HG03469 (cell line): ENCODE measurements around the gene RAP1GAP2.
"Not testable (repeated sequence)": the region's sequence is repeated elsewhere in the genome, so short reads cannot be mapped to it uniquely, and the experiment has no call there.

Experiments
- ATAC-seq: cut with Tn5 transposase; IDR thresholded peaks from one replicate; pipeline ENCODE4 v1.9.1; 2021; ENCODE audit warnings: mild to moderate bottlenecking, moderate library complexity, moderate number of reproducible peaks; ENCODE audit not compliant: unreplicated experiment

Gene RAP1GAP2

GRCh38 chr17:2991396-2992180 is 195.3 kb downstream of the RAP1GAP2 start:
- ATAC-seq = not testable (repeated sequence)

DNA sequence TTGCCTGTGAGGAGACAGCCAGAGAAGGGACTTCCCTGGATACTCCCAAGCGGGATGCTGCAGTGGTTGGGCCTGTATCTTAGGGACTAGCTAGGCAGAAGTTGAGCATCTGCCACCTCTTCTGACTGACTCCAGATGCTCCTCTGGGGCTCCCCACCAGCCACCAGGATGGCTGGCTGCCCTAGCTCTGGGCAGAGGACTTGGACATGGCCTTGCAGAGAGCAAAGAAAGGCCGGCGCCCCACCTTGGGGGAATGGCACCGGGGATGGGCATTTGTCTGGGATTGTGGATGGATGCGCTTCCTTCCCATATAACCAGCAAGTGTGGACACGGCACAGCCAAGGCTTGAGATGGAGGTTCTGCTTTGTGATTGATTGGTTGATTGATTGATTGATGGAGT is 198.2 kb downstream of the RAP1GAP2 start:
- no peak for ATAC-seq

GRCh38 chr17:2995377-2995776 is 199.1 kb downstream of the RAP1GAP2 start:
- no peak for ATAC-seq

DNA sequence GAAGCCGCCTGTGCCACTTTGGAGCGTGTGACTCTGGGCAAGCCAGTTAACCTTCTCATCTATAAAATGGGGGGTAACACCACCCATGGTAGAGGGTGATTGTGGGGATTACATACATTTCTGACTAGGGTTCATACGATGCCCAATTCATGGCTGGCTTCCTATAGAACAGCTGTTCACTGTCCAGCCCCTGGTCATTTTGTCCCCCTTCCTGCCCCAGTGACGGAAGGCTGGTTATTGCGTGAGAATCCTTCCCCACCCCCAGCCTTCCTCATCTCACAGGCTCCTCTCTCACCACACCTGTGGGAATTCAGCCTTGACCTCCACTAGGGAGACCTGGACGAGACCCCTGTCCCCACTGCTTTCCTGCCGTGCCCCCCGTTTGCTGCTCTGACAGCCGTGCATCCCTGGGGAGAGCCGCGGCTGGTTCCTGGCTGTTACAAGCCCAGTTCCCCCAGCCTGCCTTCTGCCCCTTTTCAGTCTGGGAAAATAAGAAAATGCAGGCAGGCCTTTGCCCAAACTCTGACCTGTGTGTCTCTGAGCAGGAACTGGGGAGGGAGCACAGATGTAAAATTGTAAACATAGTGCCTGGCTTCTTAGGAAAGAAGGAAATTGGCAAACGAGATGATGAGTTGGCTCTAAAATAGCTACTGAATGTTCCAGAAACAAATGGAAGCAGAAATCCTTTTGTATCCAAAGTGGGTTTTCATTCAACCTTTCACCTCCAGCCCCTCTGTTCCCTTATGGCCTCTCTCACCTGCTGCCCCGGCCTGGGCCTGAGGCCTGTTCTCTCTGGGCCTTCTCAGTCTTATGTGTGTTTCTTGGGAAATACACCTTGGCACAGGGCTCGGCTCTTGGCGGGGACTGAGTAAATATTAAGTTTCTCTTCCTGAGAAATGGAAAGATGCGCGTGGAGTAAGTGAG is 199.9 kb downstream of the RAP1GAP2 start:
- no peak for ATAC-seq

DNA sequence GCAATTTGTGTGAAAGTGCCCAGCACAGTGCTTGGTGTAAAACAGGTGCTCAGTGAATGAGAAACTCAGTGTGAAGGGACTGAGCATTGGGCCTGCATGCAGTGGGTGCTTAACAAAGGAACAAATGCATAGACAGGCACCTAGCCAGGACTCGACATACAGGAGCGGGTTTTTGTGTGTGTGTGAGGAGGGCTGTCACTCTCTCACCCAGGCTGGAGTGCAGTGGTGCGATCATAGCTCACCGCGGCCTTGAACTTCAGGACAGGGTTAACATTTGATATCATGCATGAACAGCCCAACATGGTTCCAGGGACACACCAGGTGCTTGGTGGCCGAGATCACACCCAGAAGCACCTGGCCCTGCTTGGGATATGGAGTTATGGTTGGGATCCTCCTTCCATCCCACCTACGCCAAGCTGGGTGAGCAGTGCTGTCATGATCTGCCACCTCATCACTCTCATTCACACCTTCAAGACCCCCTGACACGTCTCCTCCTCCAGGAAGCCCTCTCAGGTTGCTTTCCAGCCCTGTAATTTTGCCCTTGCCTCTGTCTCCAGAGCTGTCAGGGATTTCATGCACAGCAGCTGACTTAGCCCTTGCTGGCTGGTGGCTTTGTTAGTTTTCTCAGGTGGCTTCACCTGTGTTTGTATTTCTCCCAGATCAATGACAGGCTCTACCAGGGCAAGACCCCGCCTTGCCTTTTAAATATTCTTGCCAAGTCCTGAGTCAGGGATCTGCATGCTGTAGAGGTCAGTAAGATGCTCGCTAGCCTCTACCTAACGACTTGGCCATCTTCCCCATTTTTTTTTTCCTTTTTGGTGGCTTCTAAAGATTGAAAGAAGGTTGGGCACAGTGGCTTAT is 200.8 kb downstream of the RAP1GAP2 start:
- no peak for ATAC-seq

DNA sequence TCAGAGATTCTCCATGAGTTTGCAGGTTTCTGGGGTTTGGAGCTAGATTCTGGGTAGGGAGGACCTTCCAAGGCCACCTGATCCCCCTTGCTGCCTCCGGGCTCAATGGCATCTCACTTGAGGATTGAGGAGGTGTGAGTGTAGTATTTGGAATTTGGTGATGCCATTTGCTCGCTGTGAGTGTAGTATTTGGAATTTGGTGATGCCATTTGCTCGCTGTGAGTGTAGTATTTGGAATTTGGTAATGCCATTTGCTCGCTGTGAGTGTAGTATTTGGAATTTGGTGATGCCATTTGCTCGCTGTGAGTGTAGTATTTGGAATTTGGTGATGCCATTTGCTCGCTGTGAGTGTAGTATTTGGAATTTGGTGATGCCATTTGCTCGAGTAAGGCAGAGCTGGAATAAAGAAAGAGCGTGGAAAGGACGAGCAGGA is 202.2 kb downstream of the RAP1GAP2 start:
- not testable (repeated sequence) for ATAC-seq

GRCh38 chr17:3002538-3003295 is 206.5 kb downstream of the RAP1GAP2 start:
- ATAC-seq = peak; percentile 49

DNA sequence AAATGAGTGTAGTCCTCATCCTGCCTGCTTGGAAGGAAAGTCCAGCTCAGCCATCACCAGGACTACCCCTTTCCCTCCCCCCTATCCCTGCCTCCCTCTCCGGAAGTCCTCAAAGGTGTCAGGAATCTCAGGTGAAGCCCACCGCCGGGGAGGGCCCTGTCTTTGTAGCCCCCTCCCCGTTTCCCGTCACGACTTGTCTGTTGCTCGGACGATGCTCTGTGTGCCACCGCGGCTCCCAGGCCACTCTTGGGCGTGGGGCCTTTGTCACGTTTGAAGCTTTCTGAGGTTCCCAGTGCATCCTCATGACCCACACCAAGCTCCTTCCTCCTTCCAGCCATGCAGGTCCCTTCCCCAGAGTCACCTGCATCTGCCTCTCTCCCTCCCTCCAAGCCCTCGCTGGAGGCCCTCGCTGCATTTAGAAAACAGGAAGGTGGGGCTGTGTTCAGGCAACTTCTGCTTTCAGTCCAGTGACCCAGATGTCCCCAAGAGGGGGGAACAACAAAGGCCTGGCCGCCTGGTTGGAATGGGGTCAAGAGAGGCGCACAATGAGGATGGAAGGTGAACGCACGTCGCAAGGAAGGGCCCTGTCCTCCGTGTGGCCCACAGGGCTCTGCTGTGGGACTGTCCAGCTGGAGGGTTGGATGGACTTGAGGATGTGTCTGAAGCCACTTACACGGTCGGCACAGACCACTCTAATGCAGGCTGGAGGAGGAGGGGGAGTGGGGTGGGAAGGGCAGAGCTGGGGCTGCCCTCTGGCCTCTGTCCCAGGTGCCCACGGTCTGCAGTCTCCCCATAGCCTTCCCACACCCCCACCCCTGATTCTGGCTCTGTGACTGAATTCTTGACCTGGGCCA is 207.3 kb downstream of the RAP1GAP2 start:
- ATAC-seq = no peak

- no peak for ATAC-seq
Observed at GRCh38 chr17:3004150-3004801, 208.0 kb downstream of the RAP1GAP2 start.

DNA sequence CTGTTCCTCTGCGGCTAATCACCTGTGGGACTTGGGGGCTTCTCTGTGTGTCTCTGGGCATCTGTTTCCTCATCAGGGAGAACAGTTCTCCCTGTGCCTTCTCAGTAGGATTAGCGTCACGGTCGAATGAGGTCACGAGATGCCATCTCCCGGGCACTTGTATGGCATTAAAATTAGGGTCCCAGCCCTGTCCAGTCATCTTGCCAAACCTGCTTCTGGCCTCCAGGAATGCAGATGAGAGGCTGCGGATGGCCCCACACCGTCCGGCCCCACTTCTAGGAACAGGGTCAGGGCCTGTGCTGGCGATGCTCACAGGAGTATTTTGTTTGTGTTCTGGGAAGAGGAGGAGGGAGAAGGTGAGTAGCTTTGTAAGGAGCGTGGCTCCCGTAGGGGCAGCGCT is 208.7 kb downstream of the RAP1GAP2 start:
- no peak for ATAC-seq

GRCh38 chr17:3005696-3006095 is 209.5 kb downstream of the RAP1GAP2 start:
- ATAC-seq = no peak

DNA sequence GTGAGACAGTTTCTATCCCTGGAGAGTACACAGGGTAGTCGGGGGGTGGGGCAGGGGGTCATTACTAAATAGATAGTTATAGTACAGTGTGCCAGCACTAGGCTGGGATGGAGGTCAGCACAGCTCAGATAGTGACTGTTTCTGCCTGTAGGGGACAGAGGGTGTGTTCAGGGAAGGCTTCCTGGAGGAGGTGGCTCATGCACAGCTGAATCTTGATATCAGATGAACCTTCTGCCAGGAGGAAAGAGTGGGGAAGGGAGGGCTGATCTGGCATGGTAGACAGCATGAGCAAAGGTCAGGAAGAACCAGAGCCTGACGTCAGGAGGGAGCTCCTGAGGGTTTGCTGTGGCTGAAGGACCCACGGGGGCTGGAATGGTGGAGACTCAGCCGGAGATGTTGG is 210.6 kb downstream of the RAP1GAP2 start:
- ATAC-seq = no peak

- no peak for ATAC-seq
Observed at GRCh38 chr17:3007651-3008121, 211.4 kb downstream of the RAP1GAP2 start.

DNA sequence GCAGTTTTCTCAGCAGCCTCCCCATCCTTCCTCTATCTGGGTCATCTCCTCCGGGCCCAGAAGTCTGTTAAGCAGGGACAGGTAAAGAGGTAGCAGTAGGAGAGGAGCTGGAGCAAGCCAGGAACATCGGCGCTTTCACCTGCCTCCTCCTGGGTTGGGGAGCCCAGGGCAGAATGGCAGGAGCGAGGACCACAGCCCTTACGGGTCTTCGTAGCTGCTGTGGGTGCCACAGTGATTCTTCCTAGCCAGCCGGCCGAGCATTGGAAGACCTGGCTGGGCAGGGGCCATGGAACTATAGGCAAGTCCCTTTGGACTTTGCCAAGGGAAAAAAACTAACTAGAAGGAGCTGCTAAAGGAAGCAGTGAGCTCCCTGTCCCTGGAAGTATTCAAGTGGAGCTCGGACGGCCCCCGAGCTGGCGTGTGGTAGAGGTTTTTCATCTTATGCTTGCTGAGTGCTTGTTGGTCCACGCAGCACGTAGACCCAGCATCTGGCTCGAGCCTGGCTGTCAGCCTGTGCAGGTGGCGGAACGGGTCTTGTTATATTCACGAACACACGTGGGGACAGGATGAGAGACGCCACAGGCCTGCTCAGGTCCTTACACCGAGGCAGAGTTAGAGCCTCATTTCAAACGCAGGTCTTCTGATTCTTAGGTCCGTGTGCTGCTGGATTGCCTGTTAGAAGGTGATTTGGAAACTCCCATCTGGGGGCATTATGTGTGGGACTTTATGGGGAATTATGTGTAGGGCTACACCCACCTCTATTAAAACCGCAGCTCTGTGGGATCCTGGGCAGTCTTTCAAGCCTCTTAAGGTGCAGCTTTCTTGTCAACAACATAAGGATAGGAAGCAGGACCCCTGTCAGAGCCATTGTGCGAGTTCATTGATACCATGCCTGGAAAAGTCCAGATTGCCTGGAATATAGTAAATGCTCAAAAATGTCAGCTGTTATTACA is 212.4 kb downstream of the RAP1GAP2 start:
- no peak for ATAC-seq

GRCh38 chr17:3009411-3009920 is 213.2 kb downstream of the RAP1GAP2 start:
- no peak for ATAC-seq

GRCh38 chr17:3011891-3012290 is 215.7 kb downstream of the RAP1GAP2 start:
- ATAC-seq = no peak

GRCh38 chr17:3012926-3013581 is 216.8 kb downstream of the RAP1GAP2 start:
- ATAC-seq = no peak
